IPS-NIHi11 (cell line): ENCODE results near the gene IL1A.
A peak's percentile ranks its signal among the peaks of the same experiment; 100 is the strongest.

Source experiments
- DNase-seq: peaks from one replicate; pipeline ENCODE4 v3.0.0; 2012; ENCODE audit warnings: mixed read lengths, low spot score

IL1A gene

DNA sequence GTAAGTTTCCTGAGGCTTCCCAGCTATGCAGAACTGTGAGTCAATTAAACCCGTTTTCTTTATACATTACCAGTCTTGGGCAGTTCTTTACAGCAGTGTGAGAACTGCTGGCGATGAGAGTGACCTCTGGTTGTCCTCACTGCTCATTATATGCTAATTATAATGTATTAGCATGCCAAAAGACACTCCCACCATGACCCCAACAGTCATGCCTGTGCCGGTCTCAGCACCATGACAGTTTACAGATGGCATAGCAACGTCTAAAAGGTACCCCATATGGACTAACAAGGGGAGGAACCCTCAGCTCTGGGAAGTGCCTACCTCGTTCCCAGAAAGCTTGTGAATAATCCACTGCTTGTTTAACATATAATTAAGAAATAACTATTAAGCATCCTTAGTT, 8.1 kb upstream of the IL1A start:
- DNase-seq = no peak

GRCh38 chr2:112791693-112792230, 7.5 kb upstream of the IL1A start:
- no peak for DNase-seq

DNA sequence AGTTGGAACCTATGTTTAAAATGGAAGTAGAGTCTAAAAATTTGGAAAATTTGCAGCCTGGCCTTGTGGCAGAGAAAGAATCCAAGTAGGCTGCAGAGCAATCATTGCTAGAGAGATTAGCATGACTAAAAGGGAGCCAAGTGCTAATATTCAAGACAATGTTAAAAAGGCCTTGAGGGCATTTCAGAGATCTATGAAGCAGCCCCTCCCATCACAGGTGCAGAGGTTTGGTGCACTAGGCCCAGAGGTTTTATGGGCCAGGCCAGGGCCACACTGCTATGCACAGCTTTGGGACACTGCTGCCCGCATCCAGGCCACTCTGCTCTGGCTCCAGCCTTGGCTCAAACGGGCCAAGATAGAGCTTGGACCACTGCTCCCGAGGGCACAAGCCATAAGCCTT, 6.7 kb upstream of the IL1A start:
- DNase-seq = no peak

- DNase-seq = no peak
These were observed 6.0 kb upstream of the IL1A start for GRCh38 chr2:112790305-112790704.

- DNase-seq = no peak
These were observed 4.9 kb upstream of the IL1A start for GRCh38 chr2:112789186-112789585.

DNA sequence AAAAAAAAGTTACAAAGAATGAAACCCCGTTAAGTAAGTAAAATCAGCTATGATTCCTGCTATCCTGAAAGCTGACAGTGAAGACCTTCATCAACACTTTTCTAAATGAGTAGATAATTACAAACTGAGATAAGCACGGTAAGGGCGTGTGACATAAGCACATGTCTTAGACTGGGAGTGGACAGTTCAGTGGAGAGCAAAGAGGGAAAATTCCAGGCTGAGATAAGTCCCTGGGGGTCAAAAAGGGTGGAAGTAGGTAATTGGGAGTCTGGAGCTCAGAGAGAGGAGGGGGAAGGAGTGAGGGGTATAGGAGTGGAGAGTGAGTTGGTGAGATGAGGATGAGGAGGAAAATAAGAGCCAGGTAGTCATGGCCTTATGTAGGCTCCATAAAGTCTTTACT, 4.4 kb upstream of the IL1A start:
- no peak for DNase-seq

- DNase-seq = no peak
These were observed 3.6 kb upstream of the IL1A start for GRCh38 chr2:112787729-112788393.

- DNase-seq = no peak
These were observed 3.0 kb upstream of the IL1A start for GRCh38 chr2:112787294-112787693.

DNA sequence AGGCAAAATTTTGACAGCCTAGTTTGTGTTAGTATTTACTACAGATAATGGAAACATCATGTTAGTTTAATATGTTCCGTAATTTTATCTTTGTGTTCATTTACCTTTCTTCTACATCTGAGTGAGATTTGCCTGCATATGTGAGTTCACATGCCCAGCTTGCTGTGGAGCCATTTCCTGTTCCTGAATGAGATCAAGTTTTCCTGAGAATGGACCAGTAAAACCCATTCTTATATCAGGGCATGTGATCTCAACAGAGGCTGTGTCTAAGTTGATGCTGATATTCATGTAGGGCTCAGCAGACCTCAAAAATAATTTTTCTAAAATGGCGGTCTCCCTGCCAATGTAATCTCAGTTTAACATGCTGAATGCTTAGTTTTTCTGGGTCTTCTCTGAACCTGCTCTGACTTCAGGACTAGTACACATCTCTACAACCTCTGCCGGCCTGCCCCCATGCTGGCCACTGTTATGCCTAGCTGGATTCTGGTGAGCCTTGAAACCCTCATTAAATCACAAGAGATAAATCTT, 1.0 kb downstream of the IL1A start:
- no peak for DNase-seq

DNA sequence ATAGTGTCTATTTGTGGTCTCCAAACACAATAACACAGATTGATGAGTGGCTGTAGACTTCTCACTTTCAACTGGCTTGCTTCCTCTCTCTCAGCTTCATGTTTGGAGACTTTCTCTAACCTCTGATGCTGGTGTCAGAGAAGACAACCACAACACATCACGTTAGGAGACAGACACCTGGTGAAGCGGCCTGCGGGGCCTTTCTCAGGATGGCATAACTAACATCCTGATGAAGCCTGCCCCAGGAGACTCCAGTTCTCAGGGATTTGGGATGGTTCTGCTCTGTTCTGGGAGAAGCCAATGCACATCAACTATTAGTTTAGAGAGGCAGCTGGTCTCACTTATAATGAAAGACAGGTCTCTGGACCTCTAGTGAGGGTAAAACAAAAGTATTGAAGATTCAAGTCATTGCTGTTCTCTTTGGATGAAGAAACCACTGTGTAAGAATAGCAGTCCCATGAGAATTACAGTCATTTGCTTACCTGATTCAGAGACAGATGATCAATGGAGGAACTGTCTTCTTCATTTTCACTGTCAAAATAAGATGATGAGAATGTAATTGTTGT, 2.0 kb downstream of the IL1A start:
- no peak for DNase-seq

DNA sequence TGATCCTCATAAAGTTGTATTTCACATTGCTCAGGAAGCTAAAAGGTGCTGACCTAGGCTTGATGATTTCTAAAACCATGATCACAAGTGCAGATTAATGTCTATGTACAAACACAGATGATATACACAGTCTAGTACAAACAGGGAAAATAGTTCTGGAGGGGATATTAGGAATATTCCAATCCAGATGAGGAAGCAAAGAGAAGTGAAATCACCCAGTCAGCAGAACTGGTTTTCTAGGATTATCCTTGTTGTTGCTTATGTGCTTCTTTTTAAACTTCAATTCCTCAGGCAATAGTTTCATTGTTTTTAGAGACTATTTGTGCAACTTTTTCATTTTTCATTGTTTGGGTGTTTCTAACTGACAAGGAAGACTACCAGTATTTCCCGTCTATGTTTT, 4.7 kb downstream of the IL1A start:
- no peak for DNase-seq

DNA sequence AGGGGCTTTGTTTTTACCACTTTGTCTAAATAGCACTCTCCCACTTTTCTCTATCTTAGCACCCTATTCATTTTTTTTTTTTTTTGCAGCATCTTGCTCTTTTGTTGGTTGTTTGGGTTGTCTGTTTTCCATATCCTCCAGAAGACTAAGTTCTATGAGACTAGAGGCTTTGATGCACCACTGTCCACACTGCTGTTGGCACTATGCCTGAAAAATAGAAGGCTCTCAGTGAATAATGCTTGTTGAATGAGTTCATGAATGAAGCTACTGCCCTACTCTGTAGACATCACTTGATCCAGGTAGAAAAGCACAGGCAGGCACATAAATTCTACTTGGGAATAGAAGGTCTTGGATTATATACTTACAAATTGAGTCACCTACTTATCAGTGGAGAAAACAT, 7.3 kb downstream of the IL1A start:
- no peak for DNase-seq

DNA sequence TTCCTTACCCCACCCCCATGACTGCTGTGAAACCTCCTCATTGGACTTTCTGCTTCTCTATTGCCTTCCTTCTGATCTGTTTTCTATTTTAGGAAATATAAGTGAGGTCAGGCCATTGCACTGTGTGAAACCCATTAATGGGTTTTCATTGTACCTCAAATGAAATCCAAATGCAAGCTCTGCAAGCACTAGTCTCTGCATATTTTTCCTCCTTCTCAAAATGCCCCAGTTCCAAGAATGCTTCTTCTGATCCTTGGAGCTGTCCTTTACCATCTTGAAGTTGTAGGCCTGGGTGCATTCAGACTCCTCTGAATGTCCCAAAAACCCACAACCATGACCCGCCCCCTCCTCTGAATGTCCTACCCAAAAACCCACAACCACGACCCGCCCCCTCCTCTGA, 8.2 kb downstream of the IL1A start:
- no peak for DNase-seq

DNA sequence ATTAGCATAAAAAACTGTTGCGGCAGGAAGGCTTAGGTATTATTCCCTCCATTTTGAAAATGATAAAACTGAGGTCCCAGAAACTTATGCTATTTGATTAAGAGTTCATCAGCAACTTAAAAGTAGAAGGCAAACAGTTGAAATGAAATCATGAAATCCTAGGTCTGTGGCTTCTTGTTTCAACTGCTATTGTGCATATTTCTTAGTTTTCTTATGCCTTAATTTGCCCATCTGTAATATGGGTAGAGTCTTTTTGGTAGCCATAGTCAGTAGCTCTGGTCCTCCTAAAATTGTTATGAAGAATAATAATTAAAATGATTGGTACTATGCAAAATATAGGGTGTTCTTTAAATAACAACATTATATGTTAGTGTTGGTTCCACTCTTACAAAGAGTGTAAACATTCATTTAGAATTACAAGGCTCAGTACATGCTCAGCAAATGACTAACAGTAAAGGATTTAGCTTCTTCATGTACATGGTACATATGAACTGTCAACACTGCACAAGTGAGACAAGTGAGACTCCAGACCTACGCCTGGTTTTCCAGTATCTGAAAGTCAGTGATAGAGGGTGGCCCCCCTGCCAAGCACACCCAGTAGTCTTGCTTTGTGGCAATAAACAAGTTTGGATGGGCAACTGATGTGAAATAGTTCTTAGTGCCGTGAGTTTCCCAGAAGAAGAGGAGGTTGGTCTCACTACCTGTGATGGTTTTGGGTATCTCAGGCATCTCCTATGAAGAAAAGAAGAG, 9.6 kb downstream of the IL1A start:
- DNase-seq = no peak

GRCh38 chr2:112773556-112773955, 10.7 kb downstream of the IL1A start:
- no peak for DNase-seq

DNA sequence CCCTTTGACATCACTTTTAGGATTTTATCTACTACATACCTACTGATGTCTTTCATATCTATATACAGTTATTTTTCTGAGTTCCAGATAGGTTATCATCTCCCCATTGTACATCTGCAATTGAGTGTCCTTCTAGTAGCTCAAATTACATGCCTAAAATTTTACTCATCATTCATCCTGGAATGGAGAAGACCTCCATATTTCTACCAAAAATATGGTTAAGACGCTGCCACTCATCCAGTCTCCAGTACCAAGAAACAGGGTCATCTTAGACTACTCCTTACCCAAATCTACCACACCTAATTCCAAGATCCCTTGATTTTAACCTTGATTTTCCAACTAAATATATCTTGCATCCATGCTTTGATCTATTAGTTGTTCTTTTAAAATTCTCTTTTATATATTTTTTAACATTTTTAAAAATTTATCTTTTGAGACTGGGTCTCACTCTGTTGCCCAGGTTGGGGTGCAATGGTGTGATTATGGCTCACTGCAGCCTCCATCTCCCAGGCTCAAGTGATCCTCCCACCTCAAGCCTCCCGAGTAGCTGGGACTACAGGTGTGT, 11.3 kb downstream of the IL1A start:
- DNase-seq = no peak

- DNase-seq = no peak
These were observed 12.0 kb downstream of the IL1A start for GRCh38 chr2:112772322-112772721.

GRCh38 chr2:112768432-112768831, 15.9 kb downstream of the IL1A start:
- DNase-seq = no peak

- no peak for DNase-seq
These were observed 16.5 kb downstream of the IL1A start for GRCh38 chr2:112767693-112768330.

DNA sequence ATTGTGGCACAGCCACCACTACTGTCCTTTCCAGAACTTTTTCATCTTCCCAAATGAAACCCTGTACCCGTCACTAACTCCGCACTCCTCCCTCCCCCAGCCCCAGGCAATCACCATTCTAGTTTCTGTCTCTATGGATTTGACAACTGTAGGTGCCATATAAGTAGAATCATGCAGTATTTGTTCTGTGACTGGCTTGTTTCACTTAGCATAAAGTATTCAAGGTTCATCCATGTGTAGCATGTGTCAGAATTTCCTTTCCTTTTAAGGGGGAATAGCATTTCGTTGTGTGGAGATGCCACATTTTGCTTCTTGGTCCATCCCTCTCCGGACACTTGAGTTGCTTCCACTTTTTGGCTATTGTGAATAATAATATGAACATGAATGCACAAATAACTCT, 19.0 kb downstream of the IL1A start:
- no peak for DNase-seq

DNA sequence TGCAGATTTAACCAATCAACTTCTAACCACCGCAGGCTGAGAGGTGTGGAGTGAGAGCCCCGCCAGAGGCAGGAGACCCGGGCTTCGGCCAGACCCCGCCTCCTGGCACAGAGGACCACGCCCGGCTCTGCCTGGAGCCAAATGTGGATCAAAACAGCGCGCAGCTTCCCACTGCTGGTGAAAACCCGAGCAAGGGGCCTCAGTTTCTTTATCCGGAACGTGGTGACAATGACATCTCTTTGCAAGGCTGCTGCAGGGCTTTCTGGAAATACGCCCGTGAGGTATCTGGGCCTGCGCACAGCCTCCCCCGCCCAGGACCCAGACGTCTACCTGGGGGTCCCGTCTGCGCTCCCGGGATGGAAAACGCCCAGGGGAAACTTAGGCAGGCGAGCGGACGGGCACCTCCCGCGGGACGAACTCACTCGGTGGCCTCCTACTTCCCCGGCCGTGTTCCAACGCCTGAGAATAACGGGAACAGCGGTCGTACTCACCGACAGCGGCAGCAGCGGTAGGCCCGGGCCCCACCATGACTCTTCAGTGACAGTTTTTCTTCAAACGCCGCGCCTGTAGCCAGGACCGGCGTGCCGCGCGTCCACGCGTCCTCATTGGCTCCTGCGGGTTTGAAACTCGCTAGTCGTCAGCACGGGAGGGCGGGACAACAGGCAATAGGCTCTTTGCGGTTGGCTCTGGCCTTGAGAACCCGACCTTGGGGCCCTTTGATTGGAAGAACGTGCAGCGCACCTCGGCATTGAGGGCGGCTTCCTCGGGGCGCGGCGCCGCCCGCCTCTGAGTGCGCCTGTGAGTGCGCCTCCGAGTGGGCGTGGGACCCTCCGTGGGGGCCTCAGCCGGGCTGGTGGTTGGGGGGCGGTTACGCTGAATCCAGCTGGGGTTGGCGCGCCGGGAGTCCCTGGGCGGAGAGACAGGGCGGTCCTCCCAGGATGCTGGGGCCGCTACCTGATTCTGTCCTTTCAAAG, 19.9 kb downstream of the IL1A start, which contains the start of gene CKAP2L:
CKAP2L (minus strand) TSS at position 539 of the 974 bp plus-strand sequence; CDS start at position 528, 11 bp downstream.
- peak; percentile 100 for DNase-seq
